Amygdala (tissue), 56 donors: Measurements from ENCODE around the gene PSAP.

Experiments
- DNase-seq, 56 donors: peaks; one replicate each; lab custom pipeline; 2025; lab: John Stamatoyannopoulos, UW

PSAP gene

DNA sequence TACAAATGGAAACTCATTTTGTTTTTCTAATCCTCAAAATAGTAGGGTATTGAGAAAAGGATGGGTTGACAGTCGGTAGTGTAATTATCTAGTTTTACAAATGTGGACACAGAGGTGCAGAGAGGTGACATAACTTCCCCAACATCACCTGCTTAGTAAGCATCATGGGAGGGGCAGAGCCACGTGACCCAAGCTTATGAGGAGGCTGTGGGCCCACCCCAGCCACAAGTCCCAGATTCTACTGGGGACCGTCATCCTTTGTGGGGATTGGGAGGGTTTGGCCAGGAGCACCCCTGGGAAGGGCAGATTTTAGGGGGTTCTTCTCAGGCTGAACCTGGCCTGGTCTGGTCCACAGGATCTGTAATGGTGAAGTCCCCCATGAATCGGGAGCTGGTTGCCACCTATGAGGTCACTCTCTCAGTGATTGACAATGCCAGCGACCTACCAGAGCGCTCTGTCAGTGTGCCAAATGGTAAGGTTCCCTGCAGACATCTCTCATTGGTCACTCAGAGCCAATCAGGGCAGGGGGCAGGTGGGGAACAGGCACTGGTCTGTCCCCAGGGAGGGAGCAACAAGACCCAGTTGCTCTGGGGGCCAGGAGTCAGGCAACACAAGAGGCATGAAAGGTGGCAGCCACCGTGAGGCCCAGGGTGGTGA, 54.2 kb downstream of the PSAP start:
- DNase-seq: no peak

DNA sequence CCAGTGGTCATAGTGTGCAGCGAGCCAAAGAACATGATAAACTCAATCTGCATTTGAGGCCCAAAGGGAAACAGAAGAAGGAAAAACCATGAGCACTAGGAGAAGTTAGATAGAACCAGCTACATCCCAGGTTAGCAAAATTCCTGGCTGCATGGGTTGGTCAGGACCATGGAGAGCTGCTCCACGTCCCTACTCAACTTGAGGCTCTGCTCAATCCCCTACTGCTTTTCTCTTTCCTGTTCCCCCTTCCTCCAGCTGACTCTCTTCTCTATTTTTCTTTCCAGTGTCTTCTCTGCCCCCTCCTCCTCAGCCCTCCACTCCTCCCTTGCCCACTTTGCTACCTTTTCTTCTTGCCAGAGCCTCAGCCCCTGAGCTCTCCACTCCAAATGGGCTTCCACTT, 55.8 kb downstream of the PSAP start:
- no peak for DNase-seq

DNA sequence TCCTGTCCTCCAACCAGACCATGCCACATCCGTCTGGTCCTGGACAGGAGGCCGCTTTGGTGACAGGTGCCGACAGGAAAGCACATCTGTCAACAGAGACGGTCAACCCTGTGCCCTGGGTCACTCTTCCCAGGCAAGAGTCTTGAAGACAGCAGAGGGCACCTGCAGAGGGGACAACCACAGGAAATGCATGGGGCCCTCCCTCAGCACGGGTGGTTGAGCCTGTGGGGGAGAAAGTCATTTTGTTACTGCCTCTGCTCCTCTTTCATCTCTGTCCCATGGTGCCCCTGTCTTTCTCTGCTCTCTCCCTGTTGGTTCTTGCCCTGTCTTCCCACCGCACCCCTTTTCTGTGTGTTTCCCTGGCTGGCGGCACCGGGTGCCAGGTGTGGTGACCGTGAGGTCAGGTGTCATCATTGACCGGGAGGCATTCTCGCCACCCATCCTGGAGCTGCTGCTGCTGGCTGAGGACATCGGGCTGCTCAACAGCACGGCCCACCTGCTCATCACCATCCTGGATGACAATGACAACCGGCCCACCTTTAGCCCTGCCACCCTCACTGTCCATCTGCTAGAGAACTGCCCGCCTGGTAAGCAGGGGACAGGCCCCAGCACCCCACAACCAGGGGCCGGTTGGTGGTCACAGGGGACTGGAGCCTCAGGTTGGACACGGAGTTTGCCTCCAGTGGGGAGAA, 60.2 kb downstream of the PSAP start:
- DNase-seq: no peak

DNA sequence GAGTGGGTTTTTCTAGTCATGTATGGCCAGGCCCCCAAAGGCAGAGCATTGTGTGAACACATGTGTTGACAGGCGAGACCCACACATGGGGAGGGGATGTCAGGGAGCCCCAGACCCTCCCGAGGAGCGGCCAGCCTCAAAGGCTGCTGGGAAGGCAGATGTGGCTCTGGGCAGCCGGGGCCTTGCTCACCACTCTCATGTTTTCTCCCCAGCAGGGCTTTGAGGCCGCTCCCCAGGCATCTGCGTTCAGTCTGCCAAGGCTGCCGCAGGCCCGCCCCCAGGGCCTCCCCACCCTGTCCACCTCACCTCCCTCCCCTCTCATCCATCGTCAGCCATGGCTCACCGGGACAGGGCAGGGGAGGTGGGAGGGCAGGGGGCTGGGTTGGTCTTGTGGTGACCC, 61.2 kb downstream of the PSAP start:
- no peak for DNase-seq

DNA sequence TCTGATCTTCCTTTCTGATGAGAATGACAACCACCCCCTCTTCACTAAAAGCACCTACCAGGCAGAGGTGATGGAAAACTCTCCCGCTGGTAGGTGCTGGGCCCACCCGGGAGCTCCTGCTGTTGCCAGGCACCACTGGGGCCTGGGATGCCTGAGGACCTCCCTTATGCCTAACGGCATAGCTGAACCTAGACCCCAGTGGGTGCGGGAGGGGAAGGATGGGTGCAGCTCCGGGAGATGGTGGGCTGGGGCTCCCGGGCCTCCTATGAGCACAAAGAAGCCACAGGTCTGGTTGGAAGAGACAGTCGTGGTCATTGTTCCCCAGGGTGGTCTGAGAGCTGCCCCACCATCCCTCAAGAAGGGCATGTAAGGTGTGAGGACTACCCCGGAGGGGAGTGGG, 62.1 kb downstream of the PSAP start:
- DNase-seq: no peak

DNA sequence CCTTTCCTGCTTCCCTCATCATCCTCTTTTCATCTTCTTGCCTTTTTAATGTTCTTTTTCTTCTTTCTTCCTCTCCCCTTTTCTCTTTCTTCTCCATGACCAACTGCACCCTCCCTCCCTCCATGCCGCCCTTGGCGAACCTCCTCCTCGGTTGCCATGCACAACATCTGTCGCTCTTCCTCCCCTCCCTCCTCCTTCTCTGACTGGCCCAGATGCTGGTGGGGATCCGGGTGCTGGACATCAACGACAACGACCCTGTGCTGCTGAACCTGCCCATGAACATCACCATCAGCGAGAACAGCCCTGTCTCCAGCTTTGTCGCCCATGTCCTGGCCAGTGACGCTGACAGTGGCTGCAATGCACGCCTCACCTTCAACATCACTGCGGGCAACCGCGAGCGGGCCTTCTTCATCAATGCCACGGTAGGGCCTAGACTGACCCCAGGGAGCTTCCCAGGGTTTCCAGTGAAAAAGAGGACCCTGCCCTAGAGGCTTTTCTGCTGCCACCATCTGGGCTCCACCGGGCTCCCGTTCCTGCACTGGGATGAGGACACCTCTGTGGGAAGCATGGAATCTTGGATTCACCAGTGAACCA, 66.3 kb downstream of the PSAP start:
- no peak for DNase-seq

DNA sequence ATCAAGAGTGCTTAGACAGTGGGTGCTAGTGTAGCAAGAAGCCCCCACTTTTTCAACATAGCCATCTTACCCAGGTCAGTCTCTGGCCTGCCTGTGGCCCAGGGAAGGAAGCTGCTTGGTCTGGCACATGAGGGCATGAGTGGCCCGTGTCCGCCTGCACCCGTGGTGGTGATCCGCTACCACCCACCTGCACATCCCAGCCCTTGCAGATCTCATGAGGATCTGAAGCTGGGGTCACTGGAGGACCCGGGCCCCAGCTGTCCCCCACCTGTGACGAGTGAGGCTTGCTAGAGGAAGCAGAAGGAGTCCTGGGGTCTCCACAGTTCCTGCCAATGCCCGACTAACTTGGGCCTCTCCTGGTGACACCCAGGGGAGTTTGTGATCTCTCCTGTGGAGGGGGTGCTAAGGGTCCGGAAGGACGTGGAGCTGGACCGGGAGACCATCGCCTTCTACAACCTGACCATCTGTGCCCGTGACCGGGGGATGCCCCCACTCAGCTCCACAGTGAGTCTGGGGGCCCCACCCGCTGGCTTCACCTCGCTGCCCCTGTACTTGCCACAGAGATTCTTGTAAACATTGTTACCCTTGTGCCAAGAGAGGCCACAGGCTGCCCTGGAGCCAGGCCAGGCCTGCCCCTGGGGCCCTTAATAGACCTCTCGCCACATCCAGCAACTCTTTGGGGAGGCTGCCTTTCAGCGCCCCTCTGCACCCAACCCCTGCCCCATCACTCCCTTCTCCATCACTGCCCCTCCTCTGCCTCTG, 67.0 kb downstream of the PSAP start:
- DNase-seq: no peak

DNA sequence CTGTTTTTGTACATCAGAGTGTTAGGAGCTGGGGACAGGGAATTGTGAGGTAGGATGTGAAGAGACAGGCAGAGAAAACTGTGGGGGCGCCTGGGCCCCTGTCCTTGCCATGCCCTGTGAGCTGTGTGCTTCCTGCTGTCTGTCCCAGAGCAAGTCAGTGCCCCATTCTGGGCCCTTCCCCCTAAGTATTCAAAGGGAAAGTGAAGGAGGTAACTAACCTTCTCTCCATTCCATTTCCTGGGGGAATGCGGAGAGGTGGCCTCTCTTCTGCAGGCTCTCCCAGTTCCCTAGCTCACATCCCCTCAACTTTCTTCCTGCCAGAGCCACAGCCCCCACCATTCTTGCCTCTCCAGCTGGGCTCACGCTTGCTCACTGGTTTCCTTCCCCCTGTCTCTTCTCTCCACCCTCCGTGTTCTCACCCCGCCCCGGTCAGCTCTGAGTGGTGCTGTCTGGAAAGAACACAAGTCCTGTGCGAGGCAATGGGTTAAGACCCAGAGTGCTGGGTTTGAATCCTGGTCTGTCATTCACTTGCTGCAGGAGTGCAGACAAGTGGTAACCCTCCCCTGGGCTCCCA, 68.0 kb downstream of the PSAP start:
- peak in 1 of 56 donors; percentile 13 for DNase-seq

DNA sequence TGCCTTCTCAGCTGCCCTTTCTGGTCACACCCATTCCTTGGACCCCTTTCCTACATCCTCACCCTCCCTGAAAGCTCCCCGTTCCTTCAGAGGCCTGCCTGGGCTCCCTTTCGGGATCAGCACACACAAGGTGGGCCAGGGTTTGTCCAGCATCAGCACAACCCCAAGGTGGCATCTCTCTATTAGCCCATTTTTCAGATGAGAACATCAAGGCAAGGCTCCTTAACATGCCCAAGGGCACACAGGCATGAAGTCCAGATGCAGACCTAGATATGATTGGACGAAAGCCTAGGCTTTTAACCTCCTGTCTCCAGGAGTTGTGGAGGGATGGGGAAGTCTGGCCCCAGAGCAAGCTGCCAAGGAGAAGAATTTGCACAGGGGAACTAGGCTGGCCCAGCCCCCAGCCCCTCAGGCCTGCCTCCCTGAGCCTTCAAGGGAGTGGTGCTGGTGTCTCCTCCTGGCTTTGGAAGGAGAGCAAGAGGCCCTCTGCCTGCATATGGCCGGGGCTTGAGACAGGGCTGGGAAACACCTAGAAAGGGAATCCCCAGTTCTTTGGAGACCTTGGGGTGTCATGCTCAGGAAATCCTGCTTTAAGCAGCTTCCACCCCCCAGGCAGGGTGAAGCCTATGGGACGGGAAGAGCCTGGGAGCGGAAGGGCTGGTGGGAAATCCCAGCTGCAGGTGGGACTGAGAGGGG, 68.7 kb downstream of the PSAP start:
- no peak for DNase-seq

DNA sequence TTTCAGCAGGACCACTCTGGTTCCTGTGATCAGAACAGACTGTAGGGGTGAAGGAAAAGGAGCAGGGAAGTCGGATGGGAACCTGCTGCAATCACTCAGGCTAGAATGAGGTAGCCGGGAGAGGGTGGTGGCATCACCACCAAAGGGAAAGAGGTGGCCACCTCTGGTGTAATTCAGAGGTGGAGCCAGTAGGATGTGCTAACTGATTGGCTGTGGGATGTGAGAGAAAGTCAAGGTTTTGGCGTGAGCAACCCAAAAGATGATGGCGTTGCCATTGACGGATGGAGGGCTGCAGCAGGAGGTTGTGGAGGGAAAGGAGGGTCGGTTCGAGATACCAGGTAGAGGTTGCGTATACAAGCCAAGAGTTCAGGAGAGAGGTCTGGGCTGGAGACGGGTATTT, 70.3 kb downstream of the PSAP start:
- no peak for DNase-seq

DNA sequence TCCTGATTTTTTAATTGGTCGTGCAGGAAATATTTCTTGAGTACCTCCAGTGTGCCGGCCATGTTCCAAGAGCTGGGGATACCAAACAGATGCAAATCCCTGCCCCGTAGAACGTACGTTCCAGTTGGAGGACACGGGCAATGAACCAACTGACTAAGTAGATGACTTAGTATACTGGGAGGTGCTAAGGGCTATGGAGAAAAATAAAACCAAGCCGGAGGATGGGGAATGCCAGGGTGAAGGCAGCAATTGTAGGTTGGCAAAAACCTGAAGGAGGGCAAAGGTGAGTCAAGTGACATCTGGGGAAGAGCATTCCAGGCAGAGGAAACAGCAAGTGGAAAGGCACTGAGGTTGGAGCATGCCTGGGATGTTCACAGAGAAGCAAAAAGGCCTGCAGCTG, 70.9 kb downstream of the PSAP start:
- no peak for DNase-seq

DNA sequence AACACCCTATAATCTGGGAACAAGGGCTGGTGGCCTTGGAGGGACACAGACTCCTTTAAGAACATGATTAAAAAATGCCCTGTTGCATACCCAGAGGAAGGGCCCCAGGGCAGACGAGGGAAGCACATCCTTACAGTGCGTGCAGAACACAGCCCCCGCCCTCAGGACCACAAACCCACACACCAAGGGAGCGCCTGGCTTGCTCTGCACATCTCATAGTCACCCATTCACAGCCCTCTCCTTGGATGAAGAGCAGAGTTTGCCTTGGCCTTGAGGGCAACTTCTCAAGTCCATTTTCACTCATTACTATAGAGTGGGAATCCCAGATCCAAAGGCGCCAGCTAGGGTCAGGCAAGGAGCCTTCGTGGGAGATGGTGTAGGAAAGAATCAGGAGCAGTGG, 71.4 kb downstream of the PSAP start:
- DNase-seq: no peak

DNA sequence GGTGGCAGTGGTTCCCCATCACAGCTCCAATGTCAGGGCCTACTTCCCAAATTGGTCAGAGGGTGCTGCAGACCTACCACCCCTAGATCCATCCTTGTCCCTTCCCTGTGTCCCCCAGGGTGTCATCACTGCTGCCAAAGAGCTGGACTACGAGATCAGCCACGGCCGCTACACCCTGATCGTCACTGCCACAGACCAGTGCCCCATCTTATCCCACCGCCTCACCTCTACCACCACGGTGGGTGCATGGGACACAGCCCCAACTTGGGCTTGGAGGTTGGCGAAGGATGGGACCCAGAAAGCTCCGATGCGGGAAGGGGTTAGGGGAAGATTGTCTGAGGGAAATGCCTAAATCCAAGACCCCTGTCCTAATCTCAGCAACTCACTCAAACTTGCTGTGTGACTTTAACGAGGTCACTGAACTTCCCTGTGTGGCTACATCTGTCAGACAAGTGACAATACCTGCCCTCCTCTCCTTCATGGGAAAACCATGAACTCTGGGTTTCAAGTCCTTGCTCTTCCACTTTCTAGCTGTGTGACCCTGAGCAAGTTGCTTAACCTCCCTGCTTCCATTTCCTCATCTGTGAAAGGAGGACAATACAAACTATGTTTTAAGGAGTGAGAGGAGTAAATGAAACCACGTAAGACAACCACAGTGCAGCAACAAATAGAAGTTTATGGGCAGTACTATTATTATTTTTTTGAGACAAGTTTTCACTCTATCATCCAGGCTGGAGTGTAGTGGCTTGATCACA, 72.8 kb downstream of the PSAP start:
- DNase-seq: no peak

DNA sequence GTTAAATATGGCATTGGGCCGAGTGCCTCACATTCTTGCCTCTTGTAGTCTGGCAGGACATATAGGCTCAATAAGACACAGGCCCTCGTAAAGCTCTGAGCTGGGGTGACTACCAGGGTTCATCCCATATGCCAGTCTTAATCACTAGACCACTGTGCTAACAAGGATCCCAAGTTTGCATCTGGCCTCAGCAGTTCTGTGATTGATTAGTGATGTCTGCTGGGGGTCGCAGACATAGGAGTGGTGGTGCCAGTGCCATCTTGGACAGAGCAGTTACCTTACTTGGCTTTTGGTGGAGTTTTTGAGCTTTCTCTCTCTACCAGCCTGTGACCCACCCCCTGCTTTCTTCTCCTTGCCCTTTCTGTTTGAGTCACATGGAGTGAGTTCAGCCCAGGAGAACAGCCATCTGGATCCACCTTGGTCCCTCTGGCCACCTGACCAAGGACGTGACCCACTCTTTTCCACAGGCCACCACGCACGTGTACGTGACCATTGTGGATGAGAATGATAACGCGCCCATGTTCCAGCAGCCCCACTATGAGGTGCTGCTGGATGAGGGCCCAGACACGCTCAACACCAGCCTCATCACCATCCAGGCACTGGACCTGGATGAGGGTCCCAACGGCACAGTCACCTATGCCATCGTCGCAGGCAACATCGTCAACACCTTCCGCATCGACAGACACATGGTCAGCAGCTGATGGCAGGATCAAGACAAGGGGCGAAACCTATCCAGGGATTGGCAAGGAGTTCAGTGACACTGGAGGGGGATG, 73.7 kb downstream of the PSAP start:
- DNase-seq: no peak

DNA sequence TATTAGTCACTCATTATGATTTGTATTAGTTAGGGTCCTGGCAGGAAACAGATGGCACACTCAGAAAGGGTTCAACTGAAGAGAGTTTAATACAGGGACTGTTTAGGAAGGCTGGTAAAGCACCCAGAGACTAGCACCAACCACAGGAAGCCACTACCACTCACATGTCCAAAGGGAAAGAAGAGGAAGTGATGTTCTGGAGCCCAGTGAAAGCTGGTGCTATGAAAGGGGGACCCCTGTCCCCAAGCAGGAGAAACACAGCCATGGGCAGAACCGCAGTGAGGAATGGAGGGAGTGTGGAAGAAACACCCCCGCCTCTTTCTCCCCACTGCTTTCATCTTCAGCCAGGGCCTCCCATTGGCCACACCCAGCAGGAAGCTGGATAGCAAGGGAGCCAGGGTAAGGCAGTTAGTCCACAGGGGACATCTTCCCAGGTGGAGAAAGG, 74.5 kb downstream of the PSAP start:
- DNase-seq: peak in 1 of 56 donors; percentile 26

DNA sequence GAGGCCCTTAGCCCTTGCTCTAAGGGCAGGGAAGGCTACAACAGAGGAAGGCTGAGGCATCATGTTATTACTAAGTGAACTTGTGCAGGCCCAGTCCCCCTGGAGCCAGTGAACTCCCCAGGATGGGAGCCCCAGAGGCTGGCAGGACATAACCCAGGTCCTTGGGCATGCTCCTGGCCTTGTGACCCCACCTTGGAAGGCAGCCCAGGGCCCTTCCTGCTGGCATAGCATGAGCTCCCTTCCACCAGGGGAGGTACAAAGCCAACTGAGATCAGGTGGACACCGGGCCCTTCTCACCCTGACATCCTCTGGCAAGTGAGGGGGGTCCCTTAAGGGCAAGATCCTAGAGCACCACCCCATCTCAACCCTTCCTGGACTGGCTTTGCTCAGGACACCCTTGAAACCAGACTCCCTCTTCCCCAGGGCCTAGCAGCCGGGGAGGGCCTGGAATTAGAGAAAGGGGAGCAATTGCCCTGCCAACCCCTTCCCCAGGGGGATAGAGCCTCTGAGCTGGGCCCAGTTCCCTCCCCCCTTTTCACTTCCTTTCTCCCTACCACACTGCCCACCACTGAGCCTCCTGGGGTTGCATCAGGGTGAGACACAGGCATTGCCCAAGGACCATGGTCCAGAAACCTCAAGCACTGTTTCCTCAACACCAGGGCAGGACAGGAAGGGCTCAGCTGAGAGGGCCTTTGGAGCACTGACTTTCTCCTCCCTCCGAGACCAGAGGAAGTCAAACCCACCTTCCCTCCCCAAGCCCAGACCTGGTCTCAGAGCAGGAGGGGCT, 75.9 kb downstream of the PSAP start:
- peak in 10 of 56 donors; percentile 13 to 40 (median 28) for DNase-seq

DNA sequence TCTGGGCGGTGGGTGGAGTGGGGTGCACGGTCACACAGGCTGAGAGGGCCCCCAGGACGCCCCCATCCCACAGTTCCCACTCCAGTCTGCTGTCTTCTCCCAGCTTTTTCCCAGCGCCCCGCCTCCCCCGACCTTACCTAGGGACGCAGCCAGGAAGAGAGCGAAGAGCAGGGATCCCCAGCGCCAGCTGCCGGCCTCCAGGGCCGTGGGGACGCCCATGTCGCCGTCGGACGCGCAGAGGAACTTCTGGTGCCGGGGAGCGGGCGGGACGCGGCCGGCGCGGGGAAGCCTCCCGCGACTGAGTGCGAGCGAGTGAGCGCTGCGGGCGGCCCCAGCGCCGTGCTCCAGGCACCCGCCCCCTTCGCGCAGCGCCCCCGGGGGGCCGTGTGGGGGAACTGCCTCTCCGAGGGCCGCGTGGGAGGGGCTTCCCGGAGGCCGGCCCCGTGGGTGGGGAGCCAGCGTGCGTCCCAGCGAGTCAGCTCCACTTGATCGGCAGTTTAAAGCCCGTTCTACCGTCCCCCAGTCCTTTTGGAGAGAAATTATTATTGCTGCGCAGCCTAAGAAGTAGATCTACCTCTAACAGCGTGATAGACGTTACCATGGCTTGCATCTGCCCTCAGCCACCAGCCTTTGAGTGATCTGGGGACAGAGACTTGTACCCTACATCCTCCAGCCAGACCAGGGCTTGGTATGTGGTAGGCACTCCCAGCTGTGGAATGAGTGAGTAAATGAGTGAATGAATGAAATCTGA, 77.7 kb downstream of the PSAP start, which contains the start of gene VSIR:
Gene VSIR (minus strand): TSS at position 300 of the 751 bp plus-strand sequence. CDS start 81 bp downstream, at position 219.
- DNase-seq: peak in 50 of 56 donors; percentile 17 to 84 (median 62)
